ENCODE data around the gene SNX11.

The SNX11 gene

DNA sequence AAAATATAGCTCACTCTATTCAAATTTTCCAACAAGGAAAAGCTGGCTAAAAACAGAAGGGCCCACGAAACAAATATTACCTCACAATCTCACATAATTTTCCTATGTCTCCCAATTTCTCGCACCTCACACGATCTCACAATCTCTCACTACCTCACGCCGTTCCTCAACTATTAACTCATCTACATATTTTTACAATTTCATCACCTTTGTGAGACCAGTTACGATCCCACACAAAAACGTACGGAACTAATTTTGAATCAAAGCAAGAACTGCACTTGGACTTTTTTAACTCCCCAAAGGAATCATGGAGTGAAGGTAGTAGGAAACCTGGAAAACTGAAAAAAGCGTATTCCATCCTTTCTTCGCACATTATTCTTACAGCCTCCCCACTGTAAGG is 7.4 kb upstream of the SNX11 start:
- no peak for DNase-seq (ENCODE audit: low read depth)

DNA sequence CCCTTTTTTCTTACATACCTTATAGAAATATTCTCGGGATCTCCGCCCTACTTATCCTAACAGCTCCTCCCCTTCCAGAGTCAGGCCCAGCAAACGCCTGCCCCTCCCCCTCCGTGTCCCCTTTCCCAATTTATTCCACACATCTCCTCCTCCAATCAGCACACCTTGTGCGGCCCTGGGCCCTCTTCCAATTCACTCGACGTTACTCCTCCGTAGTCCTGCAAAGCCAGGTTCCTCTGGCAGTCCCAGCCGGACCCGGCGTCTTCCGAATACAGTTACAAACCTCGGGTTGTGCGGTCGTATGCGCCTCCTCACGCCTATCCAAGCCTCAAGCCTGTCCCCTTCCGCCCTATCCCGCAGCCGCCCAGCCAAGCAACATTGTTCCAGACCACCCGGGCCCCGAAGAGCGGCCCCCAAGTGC is 7.0 kb upstream of the SNX11 start:
- no peak for DNase-seq (ENCODE audit: low read depth)

DNA sequence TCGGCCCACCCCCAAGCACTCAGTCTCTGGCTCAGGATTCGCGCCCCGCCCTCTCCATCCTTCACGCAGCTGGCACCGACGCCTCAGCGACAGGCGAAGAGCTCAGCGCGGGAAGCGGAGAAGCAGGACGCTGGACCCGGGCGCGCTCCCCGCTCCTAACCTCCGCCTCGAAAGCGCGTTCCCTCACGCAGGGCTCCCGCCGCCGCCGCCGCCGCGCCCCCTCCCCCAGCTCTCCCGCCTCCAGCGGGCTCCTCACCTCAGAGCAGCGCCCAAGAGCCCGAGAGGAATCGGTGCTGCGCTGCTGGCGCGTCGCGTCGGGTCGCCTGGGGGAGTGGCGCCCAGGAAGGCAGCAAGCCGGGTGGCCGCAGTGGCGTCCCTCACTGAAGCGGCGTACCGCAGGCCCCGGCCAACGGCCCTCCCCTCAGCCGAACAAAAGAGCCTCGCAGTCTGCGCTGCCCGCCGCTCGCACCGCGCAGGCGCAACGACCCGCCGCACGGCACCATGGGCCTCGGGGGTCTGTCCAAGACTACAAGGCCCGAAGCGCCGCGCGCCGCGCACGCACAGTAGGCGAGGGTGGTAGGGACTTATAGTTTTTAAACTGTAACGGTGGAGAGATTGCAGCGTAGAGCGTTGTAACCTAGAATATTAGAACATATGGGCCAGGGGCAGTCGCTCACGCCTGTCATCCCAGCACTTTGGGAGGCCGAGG is 6.4 kb upstream of the SNX11 start, which contains the start of gene CBX1:
TSS of gene CBX1 (minus strand) at position 467 of the 709 bp plus-strand sequence. CDS start 24,474 bp downstream, outside the sequence.
- DNase-seq (ENCODE audit: low read depth), result peak; percentile 89

DNA sequence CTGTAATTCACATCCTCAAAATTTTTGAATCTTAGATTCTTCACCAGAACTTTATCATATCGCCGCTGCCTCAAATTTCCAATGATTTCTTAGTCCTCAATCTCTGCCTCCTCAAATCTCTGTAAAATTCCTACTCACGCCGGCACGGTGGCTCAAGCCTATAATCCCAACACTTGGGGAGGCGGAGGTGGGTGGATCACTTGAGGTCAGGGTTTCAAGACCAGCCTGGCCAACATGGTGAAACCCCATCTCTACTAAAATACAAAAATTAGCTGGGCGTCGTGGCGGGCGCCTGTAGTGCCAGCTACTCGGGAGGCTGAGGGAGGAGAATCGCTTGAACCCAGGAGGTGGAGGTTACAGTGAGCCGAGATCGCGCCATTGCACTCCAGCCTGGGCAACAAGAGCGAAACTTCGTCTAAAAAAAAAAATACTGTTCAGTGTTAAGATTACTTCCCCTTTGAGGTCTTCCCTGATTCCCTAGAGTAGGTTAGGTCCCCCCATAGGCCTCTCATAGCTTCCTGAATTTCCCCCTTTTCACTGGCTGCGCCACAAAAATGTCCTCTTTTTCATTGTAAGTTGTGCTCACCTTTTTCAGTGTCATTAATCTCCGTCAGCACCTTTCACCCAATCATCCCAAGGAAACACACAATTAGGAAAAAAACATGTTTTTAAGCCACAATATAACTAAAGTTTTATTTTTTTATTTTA is 5.4 kb upstream of the SNX11 start:
- DNase-seq (ENCODE audit: low read depth), result no peak

DNA sequence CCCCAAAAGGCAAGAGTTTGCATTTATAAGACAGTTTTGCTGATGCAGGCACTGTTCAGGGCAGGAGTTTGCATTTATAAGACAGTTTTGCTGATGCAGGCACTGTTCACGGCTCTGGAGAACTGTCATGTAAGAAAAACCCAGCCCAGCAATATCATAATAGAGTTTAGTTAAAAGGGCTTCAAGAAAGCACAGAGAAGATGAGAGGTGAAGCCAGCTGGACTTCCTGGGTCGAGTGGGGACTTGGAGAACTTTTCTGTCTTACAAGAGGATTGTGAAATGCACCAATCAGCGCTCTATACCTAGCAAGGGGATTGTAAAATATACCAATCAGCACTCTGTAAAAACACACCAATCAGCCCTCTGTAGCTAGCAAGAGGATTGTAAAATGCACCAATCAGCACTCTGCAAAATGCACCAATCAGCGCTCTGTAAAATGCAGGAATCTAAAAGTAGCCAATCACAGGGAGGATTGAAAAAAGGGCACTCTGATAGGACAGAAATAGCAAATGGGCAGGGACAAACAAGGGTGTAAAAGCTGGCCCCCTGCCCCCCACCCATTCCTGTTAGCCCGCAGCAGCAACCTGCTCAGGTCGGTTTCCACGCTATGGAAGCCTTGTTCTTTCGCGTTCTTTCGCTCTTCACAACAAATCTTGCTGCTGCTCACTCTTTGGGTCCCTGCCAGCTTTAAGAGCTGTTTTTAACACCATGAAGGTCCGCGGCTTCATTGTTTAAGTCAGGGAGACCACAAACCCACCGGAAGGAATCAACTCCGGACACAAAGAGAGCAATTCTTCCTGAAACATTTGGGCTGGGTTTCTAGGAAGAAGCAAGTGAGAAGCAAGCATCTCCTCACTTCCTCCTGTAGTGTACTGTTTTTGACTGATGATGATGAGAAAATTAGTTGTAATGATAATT is 4.5 kb upstream of the SNX11 start:
- no peak for DNase-seq (ENCODE audit: low read depth)

DNA sequence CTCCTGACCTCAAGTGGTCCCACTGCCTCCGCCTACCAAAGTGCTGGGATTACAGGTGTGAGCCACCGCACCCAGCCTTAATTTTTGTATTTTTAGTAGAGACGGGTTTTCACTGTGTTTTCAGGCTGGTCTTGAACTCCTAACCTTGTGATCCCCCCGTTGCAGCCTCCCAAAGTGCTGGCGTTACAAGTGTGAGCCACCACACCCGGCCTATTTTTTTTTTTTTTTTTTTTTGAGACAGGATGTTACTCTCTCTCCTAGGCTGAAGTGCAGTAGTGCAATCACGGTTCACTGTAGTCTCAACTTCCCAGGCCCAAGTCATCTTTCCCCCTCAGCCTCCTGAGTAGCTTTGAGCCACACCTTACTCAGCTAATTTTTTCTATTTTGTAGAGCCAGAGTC is 3.1 kb upstream of the SNX11 start:
- DNase-seq (ENCODE audit: low read depth), result no peak

DNA sequence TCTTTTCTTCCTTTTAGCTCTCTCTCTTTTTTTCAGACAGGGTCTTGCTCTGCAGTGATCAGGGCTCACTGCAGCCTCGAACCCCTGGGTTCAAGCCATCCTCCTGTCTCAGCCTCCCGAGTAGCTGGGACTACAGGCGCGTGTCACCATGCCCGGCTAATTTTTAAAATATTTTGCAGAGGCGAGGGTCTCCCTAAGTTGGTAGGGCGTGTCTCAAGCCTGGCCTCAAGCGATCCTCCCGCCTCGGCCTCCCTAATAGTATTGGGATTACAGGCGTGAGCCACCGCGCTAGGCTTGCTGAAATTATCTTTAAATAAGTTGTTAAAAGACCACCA is 797 bp upstream of the SNX11 start:
- DNase-seq (ENCODE audit: low read depth), result no peak

DNA sequence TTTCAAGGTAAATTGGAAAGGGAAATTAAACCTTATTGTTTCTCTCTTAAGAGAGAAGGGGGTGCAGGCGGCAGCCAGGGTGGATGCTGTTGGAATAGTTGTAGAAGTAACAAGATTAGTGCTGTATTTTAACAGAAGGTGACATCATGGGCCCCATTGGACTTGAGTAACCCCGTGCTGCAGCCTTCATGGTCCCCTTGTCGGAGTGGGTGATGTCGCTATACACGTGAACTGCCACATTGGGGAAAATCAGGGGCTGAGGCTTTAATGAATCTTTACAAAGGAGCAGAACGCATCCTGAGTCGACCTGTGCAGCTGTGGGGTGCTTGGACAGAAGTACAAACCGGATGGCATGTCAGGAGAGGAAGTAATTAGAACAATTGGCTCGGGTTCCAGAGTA is 3.2 kb downstream of the SNX11 start:
- DNase-seq (ENCODE audit: low read depth), result no peak

DNA sequence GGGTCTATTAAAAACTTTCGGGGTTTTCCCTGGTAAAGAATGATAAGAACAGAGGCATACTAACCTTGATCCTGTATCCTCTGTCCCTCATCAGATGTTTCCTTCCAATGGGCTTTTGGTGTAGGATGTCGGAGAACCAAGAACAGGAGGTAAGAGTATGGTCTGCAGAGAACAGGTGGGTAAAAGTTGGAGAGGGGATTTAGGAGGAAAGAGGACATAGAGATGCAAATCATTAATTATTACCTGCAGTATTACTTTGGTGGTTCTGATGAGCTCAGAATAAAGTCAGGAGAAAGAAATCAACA is 4.3 kb downstream of the SNX11 start:
- no peak for DNase-seq (ENCODE audit: low read depth)

DNA sequence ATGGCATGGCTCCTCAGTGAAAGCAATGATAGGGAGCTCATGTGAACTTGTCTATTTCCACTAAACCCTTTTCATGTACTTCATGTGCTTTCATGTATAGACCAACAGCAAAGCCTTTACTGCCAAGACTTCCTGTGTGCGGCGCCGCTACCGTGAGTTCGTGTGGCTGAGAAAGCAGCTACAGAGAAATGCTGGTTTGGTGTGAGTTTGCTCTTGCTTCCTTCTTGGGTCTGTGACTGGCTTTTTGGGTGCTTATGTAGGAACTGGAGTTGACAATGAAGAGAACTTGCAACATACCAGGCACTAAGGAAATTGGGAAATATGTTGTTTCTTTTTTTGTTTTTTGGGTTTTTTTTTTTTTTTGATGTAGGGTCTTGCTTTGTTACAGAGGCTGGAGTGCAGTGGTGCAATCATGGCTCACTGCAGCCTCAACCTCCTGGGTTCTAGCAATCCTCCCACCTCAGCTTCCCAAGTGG is 5.7 kb downstream of the SNX11 start:
- peak; percentile 25 for DNase-seq (ENCODE audit: low read depth)

DNA sequence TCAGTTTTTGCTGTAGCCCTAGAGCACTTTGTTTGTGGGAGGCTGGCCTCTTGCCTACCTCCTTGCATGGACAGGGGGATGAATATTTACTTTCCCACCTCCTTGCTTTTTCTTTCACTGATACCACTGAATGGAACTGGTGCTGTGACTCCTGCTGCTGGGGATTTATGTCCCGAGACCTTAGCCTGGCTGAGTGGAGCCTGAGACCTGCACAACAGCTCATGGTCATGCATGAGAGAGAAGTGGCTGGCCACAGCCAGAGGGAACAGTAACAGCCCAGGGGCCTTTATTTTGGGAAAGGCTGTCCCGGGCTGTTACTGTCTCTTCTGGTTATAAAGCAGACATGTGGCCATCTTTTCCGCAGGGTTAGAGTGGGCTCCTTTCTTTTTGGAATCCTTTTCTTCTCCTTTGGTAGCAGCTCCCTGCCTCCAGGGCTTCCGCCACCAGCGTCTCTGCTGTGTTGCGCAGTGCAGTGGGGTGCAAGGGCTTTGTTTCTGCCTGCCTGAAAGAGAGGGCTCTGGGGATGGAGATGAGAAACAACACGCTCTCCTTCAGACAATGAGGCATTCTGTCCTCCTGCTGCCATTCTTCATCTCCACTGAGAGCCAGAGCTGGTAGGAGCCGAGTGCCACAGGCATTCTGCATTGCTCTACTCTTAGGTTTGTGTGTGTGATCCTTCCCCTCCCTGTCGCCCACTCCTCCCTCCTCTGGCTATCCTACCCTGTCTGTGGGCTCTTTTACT is 14.5 kb downstream of the SNX11 start:
- DNase-seq (ENCODE audit: low read depth), result no peak

DNA sequence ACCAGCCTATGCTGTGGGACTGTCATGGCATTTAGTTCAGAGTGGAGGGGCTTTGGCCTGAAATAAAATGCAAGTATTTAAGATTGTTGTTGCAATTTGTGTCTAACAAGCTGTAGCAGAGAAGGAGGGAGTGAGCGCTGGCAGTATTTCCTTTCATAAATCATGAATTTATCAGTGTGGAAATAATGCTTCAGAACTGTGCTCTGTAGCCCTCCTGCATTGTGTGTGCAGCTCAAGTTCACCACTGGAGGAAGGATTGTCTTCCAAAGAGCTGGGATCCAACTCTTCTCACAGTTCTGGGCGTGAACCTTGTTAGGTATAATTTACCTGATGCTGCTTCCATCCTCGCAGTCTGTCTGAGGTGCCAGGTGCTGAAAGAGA is 15.1 kb downstream of the SNX11 start:
- DNase-seq (ENCODE audit: low read depth), result no peak

DNA sequence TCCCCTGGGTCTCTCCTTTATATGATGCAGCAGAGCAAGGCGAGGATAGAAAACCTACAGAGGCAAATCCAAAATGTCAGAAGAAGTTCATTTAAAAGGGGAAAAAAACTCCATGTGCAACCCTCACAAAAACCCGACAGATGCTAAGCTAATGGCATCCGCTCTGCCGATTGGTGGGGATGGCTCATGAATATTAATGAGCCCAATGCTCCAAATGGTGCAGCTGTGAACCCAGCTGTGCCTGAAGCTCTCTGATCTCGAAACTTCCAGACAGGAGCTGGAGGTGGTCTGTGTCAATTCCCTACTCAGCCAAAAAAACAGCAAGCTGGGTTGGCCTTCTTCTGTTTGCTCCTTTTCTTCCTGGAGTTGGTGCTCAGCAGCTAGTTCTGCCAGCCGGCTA is 15.5 kb downstream of the SNX11 start:
- DNase-seq (ENCODE audit: low read depth), result no peak

DNA sequence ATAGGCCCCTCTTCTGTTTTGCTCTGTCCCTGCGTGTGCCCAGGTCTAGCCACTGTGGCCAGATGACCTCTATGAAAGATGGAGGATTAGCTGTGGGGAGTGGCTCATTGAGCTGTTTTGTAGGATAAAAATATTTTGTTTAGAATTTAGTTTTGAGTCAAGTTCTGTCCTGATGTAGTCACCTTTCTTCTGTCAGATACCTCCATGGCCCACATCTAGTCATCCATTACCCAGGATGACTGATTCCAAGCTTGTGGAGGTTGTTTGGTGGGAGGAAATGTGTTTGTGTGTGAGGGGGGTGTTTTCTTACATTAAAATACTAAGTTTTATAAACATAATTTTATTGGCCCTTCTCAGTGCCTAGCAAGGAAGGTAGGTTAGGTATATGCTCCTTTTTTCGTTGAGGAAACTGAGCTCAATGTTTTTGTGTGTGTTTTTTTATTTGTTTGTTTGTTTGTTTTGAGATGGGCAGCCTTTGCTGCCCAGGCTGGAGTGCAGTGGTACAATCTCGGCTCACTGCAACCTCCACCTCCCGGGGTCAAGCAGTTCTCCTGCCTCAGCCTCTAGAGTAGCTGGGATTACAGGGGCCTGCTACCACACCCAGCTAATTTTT is 16.3 kb downstream of the SNX11 start:
- no peak for DNase-seq (ENCODE audit: low read depth)

DNA sequence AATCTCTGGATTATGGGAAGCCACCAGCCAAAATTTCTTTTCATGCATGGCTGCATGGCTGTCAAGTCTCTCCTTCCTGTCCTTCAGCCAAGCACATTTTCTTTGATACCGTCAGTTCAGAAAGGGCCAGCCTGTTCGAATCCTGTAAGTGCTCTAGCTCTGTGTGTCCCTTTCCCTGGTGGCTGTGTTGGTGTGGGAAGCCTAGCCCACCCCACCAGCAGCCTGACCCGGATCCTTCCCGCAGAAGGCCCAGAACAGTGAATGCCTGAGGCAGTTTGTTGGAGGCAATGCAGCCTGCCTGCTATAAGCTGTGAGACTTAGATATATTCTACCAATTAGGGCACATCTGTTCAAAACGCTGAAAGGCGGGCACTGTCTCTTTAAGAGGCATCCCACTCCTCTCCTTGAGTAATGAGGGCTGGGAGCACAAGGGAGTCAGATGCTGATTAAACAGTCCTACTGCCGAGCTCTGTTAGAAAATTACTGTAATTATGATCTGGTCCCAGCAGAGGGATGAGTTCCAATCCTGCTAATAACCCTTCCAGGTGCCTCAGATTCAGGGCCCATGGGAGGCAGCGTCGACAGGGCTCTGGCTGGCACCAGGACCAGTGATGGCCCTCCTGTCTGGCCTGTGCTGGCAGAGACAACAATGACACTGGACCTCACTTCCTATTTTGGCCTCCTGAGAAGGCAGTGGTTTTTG is 18.4 kb downstream of the SNX11 start:
- DNase-seq (ENCODE audit: low read depth), result no peak

DNA sequence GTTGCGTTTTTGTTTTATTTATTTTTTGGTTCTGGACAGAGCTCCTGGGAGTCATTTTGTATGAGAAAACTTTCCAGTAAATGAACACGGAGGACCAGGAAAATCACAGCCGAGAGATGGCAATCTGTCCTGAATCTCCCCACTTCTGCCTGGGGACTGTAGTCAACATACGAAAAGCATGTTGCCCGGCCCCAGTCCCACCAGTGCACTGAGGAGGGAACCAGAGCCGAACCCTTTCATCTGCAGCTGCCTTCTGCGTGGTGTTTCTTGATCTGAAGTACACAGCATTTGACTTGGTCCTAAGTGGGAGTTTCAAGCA is 18.9 kb downstream of the SNX11 start:
- DNase-seq (ENCODE audit: low read depth), result no peak

DNA sequence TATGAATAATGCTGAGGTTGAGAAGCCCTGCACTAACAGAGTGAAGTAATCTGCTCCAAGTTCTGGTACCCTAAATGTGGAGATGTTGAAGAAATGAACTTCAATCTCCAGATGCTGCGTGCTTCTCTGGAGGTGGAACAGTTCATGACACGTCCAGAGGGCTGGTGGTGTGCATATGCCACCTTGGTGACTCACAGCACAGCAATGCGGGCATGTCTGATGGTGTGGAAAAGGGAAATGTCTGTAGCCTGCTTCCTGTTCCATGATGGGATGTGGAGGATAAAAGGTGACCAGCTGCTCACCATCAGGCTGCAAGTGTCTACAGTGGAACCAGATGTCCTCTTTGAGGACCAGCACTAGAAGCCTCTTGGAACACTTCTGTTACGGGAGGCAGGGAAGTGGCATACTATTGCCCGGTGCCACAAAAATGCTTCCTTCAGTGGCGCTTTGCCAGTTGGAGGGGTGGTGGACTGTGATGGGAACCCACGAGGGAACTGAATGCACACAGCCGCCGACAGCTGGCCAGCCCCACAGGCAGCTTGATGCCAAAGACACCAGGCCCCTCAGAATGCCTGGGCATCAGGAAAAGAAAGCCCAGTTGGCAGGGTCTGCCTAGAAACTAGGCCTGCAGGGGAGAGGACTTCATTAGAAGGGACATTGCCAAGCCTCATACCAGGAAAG is 19.9 kb downstream of the SNX11 start:
- DNase-seq (ENCODE audit: low read depth), result no peak

DNA sequence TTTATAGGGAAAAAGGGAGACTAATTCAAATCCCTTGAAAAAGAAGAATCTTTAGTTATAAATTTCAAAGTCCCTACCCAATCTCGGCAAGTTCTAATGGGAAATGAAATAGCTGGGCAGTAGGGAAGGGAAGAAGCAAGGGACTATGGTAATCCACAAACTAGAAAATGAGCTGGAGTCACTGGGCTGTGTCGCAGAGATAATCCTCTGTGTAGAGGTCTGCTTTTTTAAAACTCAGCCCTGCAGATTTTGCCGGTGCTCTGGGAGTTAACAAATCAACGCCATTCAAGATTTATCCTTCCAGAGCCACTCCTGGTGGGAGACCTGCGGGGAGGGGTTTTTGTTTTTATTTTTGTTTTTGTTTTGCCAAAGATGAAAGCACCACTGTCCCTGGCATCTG is 20.8 kb downstream of the SNX11 start:
- DNase-seq (ENCODE audit: low read depth), result no peak

DNA sequence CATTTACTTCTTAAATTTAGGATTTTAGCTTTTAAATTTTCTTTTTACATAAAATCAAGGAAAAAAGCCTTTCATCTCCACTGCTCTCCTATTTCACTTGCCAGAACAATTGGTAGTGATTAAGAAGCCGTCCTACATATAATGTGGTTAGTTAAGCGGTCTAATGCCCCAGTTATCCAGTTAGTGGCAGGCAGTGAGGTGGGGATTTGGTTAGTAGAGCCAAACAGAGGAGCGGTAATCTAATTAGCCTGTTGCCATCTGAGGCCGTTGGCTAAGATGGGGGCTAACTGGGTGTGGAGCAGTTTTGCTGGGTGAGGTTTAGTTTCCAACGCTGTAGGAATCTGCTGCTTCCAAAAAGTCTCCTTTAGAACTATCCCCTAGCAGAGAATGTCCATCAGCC is 22.4 kb downstream of the SNX11 start:
- DNase-seq (ENCODE audit: low read depth), result no peak

DNA sequence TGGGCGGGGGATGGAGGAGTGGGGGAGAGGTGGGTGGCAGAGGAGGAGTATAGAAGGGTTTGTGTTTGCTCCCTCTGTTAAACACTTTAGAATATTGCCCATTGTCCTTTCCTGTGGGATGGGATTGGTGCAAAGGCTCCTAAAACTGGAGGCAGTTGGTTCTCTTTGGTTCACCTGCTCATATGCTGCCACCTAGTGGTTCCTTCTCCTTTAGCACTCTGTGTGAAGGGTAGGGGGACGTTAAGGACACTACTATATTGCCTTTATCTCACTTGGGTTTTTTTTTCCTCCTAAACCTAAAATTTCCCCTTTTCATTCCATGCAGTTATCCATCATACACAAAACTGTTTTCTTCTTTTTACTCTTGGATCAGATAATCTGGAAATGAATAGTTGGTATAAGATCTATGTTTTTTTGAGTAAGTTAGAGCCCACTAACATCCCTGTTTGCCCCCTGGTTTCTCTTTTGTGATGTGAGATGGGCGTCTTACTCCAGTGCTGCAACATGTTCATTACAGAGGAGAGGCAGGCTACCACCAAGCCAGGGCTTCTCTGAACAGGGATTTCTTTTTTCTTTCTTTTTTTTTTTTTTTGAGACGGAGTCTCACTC is 23.8 kb downstream of the SNX11 start:
- DNase-seq (ENCODE audit: low read depth), result peak; percentile 22

Measured in stimulated activated CD8-positive, alpha-beta memory T cell treated with anti-CD3 and anti-CD28 coated beads, Interleukin-12 subunit alpha, Interleukin-12 subunit beta, amount 100 ng/mL, for 1 hour (primary cell).